DOHH2 (cell line): ENCODE data around the gene MACF1.

ENCODE experiments used
- EZH2phosphoT487 ChIP-seq: fragments of 200-600 bp; sonication (generic); IDR thresholded peaks from 2 replicates; pipeline ENCODE4 v1.6.1; 2017; ENCODE audit warnings: borderline replicate concordance, mild to moderate bottlenecking, antibody characterized with exemption, low read length, moderate library complexity, mixed read lengths
- TF ChIP-seq, protein P1 (sequence below): fragments of 200-600 bp; sonication (generic); IDR thresholded peaks from one replicate; pipeline ENCODE4 v1.5.1; 2014; ENCODE audit warnings: antibody characterized with exemption, mild to moderate bottlenecking, low read depth, low read length; ENCODE audit not compliant: poor library complexity, severe bottlenecking

DNA sequence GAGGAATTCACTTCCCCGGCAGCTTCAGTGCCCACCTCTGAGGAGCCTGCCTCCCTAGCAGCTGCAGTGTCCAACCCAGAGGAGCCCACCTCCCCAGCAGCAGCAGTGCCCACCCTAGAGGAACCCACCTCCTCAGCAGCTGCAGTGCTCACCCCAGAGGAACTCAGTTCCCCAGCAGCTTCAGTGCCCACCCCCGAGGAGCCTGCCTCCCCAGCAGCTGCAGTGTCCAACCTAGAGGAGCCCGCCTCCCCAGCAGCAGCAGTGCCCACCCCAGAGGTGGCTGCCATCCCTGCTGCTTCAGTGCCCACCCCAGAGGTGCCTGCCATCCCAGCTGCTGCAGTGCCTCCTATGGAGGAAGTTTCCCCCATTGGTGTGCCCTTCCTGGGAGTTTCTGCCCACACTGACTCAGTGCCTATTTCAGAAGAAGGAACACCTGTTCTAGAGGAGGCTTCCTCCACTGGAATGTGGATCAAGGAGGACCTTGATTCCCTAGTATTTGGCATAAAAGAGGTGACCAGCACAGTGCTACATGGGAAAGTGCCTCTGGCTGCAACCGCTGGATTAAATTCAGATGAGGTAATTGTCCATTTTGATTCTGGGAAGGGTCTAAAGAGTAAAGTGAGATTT, 209.5 kb downstream of the MACF1 start:
- TF ChIP-seq, protein P1, sequence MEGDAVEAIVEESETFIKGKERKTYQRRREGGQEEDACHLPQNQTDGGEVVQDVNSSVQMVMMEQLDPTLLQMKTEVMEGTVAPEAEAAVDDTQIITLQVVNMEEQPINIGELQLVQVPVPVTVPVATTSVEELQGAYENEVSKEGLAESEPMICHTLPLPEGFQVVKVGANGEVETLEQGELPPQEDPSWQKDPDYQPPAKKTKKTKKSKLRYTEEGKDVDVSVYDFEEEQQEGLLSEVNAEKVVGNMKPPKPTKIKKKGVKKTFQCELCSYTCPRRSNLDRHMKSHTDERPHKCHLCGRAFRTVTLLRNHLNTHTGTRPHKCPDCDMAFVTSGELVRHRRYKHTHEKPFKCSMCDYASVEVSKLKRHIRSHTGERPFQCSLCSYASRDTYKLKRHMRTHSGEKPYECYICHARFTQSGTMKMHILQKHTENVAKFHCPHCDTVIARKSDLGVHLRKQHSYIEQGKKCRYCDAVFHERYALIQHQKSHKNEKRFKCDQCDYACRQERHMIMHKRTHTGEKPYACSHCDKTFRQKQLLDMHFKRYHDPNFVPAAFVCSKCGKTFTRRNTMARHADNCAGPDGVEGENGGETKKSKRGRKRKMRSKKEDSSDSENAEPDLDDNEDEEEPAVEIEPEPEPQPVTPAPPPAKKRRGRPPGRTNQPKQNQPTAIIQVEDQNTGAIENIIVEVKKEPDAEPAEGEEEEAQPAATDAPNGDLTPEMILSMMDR, result no peak
- no peak for TF ChIP-seq EZH2phosphoT487
